ENCODE results near the gene HNF1B.

GRCh38 chr17:37747222-37747621 lies 2.4 kb upstream of the HNF1B start:
- TF ChIP-seq TOX (CRISPR knock-in tag; IDR thresholded peaks at IDR 0.05; ENCODE audit: borderline replicate concordance) (no peak), SNAI2 (CRISPR knock-in tag; IDR thresholded peaks at IDR 0.05) (no peak), PATZ1 (CRISPR knock-in tag; IDR thresholded peaks at IDR 0.05; ENCODE audit: borderline replicate concordance) (no peak), ARNTL (CRISPR knock-in tag; IDR thresholded peaks at IDR 0.05; ENCODE audit: borderline replicate concordance, low read depth) (no peak), ZNF8 (CRISPR knock-in tag; IDR thresholded peaks at IDR 0.05) (no peak)

Measured in SK-N-SH treated with all-trans-retinoic acid at 6 μM for 48 hours (cell line).